NT2/D1 (cell line): ENCODE measurements around the gene TMCC2.
A peak's percentile ranks its signal among the peaks of the same experiment; 100 is the strongest.
"Not testable (repeated sequence)": the region's sequence is repeated elsewhere in the genome, so short reads cannot be mapped to it uniquely, and the experiment has no call there.

Experiments
- DNase-seq: peaks from one replicate; pipeline ENCODE4 v3.0.0-alpha.2; 2011; ENCODE audit warnings: low read depth, low spot score
- H3K27me3 ChIP-seq: 2 replicates; pipeline ENCODE4 v1.6.0; 2011; ENCODE audit warnings: mild to moderate bottlenecking; ENCODE audit not compliant: insufficient read length, insufficient read depth
- H3K36me3 ChIP-seq: 2 replicates; pipeline ENCODE4 v1.6.1; 2011; ENCODE audit warnings: mild to moderate bottlenecking, low read length, mixed read lengths; ENCODE audit not compliant: insufficient read depth, insufficient read length
- H3K4me1 ChIP-seq: 2 replicates; pipeline ENCODE4 v1.5.1; 2011; ENCODE audit not compliant: insufficient read depth, insufficient read length
- H3K4me3 ChIP-seq: 2 replicates; pipeline ENCODE4 v1.5.1; 2011; ENCODE audit warnings: low read depth; ENCODE audit not compliant: insufficient read length
- H3K9ac ChIP-seq: 2 replicates; pipeline ENCODE4 v1.6.0; 2011; ENCODE audit warnings: low read depth; ENCODE audit not compliant: insufficient read length
- H3K9me3 ChIP-seq: 2 replicates; pipeline ENCODE4 v1.5.1; 2011; ENCODE audit warnings: mild to moderate bottlenecking, low read length; ENCODE audit not compliant: insufficient read depth
- SUZ12 ChIP-seq: IDR thresholded peaks from 2 replicates; pipeline ENCODE4 v1.6.1; 2011; ENCODE audit not compliant: insufficient read length, insufficient read depth; ENCODE audit errors: extremely low read depth
- YY1 ChIP-seq: IDR thresholded peaks from 2 replicates; pipeline ENCODE4 v1.6.1; 2011; ENCODE audit not compliant: insufficient read length, insufficient read depth
- ZNF274 ChIP-seq: IDR thresholded peaks from 2 replicates; pipeline ENCODE4 v1.6.1; 2011; ENCODE audit warnings: mild to moderate bottlenecking, low read depth, low read length

The TMCC2 gene

DNA sequence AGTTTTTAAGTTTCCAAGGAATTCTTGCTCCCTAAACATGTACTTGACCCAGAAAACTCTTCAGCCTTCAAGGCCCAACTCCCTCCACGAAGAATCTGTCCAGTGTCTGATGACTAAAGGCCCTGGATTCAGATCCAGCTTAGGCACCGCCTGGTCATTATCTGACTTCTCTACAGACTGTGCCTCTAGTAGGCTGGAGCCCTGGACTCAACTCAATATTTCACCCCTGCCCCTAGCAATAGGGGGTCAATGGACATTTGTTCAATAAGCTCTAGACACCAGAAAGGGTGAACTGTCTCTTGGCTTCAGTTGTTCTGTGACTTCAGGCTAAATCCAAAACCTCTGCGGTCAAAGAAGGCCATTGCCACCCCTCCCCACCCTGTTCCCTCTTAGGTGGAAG, 59.3 kb downstream of the TMCC2 start:
- no peak overlapping the region for H3K4me3 ChIP-seq
- H3K9ac ChIP-seq = no peak overlapping the region
- no peaks in the 10 kb centered on the region for H3K9me3 ChIP-seq
- no peaks in the 10 kb centered on the region for H3K36me3 ChIP-seq
- TF ChIP-seq SUZ12 (no peak), ZNF274 (no peak), YY1 (no peak)
- no peak for DNase-seq
- no peaks in the 10 kb centered on the region for H3K27me3 ChIP-seq
- H3K4me1 ChIP-seq = peaks cover 31% of the 10 kb centered on the region

DNA sequence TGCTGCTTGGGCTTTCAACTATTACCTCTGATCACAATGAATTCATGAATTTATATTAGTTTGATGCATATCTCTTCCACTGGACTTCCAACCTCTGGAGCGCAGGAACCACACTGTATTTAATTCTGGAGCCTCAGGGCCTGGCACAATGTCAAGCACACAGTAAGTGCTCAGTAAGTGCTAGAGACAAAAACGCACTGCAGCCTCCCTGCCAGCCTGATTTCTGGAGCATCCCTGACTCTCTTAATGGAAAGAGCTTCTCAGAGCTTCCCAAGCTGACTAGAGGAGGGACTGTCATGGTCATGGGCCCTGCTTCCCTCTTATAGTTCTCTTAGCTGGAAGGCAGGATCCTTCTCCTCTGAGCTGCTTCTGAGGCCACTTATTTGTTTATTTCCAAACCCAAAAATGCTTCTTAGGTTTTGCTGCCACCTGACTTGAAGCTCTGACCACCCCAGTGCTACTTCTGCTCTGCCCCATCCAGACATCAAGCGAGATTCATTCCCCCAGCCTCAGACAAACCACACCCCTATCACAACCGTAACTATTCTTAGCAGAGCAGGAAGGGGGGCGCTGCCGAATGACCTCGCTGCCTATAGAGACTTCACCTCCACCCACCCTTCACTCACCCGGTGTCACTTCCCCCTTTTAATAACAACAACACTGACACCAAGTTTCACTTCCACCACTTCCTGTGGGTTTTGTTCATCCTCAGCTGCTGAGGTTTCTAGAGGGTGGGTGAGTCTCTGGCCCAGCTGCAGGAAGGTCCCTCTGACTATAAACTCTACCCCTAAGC, 60.2 kb downstream of the TMCC2 start:
- TF ChIP-seq ZNF274 (no peak), SUZ12 (no peak), YY1 (no peak)
- H3K4me1 ChIP-seq = peaks cover 34% of the 10 kb centered on the region
- H3K9me3 ChIP-seq = no peaks in the 10 kb centered on the region
- no peaks in the 10 kb centered on the region for H3K36me3 ChIP-seq
- no peaks in the 10 kb centered on the region for H3K27me3 ChIP-seq
- H3K4me3 ChIP-seq = no peak overlapping the region
- DNase-seq = no peak
- peak overlapping the region; percentile 26 for H3K9ac ChIP-seq

GRCh38 chr1:205291596-205291995, 63.9 kb downstream of the TMCC2 start:
- no peaks in the 10 kb centered on the region for H3K9me3 ChIP-seq
- H3K27me3 ChIP-seq = no peaks in the 10 kb centered on the region
- no peak overlapping the region for H3K4me3 ChIP-seq
- H3K9ac ChIP-seq = no peak overlapping the region
- peaks cover 23% of the 10 kb centered on the region for H3K4me1 ChIP-seq
- no peak for TF ChIP-seq SUZ12
- TF ChIP-seq ZNF274 = no peak
- no peak for TF ChIP-seq YY1
- DNase-seq = no peak
- H3K36me3 ChIP-seq = no peaks in the 10 kb centered on the region

DNA sequence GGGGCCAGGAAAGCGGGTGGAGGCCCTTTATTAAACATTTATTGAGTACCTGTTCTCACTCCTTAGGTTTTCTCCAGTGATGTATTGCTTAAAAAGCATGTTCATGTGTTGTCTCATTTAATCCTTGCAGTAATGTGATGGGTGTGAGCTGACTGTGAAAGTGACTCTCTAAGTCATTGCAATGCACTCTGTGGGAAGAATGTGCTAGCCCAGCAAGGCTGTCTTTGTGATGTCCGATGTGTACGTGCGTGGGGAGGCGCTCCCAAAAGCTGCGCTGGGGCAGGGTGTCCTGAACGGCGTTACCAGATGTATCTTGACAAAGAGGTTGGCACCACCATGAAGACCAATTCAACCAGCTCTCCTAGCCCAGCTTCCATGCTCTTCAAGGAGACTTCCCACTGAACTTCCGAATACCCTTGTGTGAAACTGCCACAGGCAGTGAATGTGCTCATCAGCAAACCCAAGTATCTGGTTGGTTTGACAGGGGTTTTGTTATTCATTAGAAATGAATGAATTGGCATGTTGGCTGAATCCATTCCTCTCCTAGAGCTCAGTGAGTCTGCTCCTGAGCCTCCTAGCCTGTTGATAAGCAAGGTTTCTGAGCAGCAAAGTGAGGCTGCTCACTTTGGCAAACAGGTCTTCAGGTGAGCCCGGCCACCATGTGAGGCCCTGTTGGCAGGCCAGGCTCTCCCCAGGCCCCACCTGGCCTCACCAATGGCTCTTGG, 65.8 kb downstream of the TMCC2 start:
- Histone ChIP-seq H3K36me3 (no peaks in the 10 kb centered on the region), H3K9me3 (no peaks in the 10 kb centered on the region), H3K9ac (peak overlapping the region; percentile 21), H3K27me3 (no peaks in the 10 kb centered on the region), H3K4me3 (no peak overlapping the region), H3K4me1 (peaks cover 25% of the 10 kb centered on the region)
- DNase-seq = no peak
- TF ChIP-seq YY1 = no peak
- no peak for TF ChIP-seq ZNF274
- TF ChIP-seq SUZ12 = no peak

GRCh38 chr1:205294175-205294917, 66.6 kb downstream of the TMCC2 start:
- no peak overlapping the region for H3K4me3 ChIP-seq
- DNase-seq = peak; percentile 96
- peak overlapping the region; percentile 65 for H3K9ac ChIP-seq
- peaks cover 25% of the 10 kb centered on the region for H3K4me1 ChIP-seq
- H3K36me3 ChIP-seq = no peaks in the 10 kb centered on the region
- no peak for TF ChIP-seq ZNF274
- TF ChIP-seq SUZ12 = no peak
- TF ChIP-seq YY1 = no peak
- H3K9me3 ChIP-seq = no peaks in the 10 kb centered on the region
- H3K27me3 ChIP-seq = no peaks in the 10 kb centered on the region

- H3K27me3 ChIP-seq = no peaks in the 10 kb centered on the region
- peak overlapping the region; percentile 65 for H3K9ac ChIP-seq
These were observed 67.2 kb downstream of the TMCC2 start for GRCh38 chr1:205294934-205295333.

DNA sequence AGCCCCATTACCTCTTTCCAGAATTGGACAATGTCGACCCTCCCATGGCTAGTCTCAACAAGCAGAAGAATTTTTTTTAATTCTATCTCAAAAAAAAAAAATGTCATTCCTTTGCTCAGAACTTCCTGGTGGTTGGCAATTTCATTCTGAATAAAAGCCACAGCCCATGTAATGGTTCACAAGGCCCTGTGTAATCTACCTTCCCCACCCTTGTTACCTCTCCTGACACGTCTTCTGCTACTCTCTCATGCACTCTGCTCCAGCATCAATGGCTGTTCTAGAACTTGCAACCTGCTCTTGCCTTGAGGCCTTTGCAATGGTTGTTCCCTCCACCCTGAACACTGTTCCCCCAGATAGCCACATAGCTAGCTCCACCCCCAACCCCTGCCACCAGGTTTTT, 68.4 kb downstream of the TMCC2 start:
- Histone ChIP-seq H3K4me3 (no peak overlapping the region), H3K27me3 (no peaks in the 10 kb centered on the region), H3K36me3 (no peaks in the 10 kb centered on the region), H3K9ac (no peak overlapping the region), H3K9me3 (no peaks in the 10 kb centered on the region), H3K4me1 (peaks cover 25% of the 10 kb centered on the region)
- DNase-seq = no peak
- TF ChIP-seq ZNF274 = no peak
- no peak for TF ChIP-seq SUZ12
- no peak for TF ChIP-seq YY1

More at GRCh38 chr1:205294934-205295333, 67.2 kb downstream of the TMCC2 start:
- no peaks in the 10 kb centered on the region for H3K9me3 ChIP-seq
- no peaks in the 10 kb centered on the region for H3K36me3 ChIP-seq
- peaks cover 25% of the 10 kb centered on the region for H3K4me1 ChIP-seq
- no peak for DNase-seq
- H3K4me3 ChIP-seq = no peak overlapping the region
- TF ChIP-seq ZNF274 = no peak
- no peak for TF ChIP-seq YY1

- H3K4me3 ChIP-seq, H3K9ac ChIP-seq, H3K27me3 ChIP-seq, H3K36me3 ChIP-seq, DNase-seq, H3K9me3 ChIP-seq: not testable (repeated sequence)
- H3K4me1 ChIP-seq = peaks cover 24% of the 10 kb centered on the region
These were observed 69.9 kb downstream of the TMCC2 start for GRCh38 chr1:205297546-205298177.
